Activated CD8-positive, alpha-beta T cell treated with anti-CD3 and anti-CD28 coated beads for 36 hours (primary cell): ENCODE data around the gene VPS36. TPM values are rescaled to one million over a fixed set of nuclear protein-coding genes. Genes with fewer than 3 reads are reported as not detected.

ENCODE experiments used
- ATAC-seq: fragments of 200-7000 bp; cut with Tn5 transposase; one replicate; pipeline ENCODE4 v1.10.0; 2021; ENCODE audit warnings: mild to moderate bottlenecking, moderate library complexity
- CTCF ChIA-PET: fragments of 350-600 bp; sonication (Branson Sonifier 250); formaldehyde crosslinking; loops from one replicate; lab custom pipeline; 2021; ENCODE audit warnings: antibody characterized with exemption; lab: Charles Lee
- POLR2A ChIA-PET: fragments of 350-600 bp; sonication (Branson Sonifier 250); formaldehyde crosslinking; loops from one replicate; lab custom pipeline; 2021; ENCODE audit warnings: antibody characterized with exemption; lab: Charles Lee
- DNase-seq: peaks from one replicate; pipeline ENCODE4 v3.0.0-alpha.2; 2020
- H3K27ac Mint-ChIP-seq: one replicate; pipeline ENCODE4 v1.8.0; 2021; ENCODE audit warnings: mild to moderate bottlenecking, mixed read lengths
- H3K27me3 Mint-ChIP-seq: one replicate; pipeline ENCODE4 v1.8.0; 2021; ENCODE audit warnings: mixed read lengths
- H3K36me3 Mint-ChIP-seq: one replicate; pipeline ENCODE4 v1.8.0; 2021; ENCODE audit warnings: low read depth, mixed read lengths
- H3K4me1 Mint-ChIP-seq: one replicate; pipeline ENCODE4 v1.8.0; 2021; ENCODE audit warnings: low read depth, mixed read lengths
- H3K4me3 Mint-ChIP-seq: one replicate; pipeline ENCODE4 v1.8.0; 2021; ENCODE audit warnings: mild to moderate bottlenecking, moderate library complexity, mixed read lengths
- H3K9me3 Mint-ChIP-seq: one replicate; pipeline ENCODE4 v1.8.0; 2021; ENCODE audit warnings: mixed read lengths
- CTCF ChIP-seq: fragments of 200-600 bp; IDR thresholded peaks from one replicate; pipeline ENCODE4 v1.8.0; 2022; ENCODE audit warnings: antibody characterized with exemption, mild to moderate bottlenecking
- intact Hi-C: fragments of 100-400 bp; cut with micrococcal nuclease; formaldehyde crosslinking; loops from one replicate; pipeline ENCODE4 v1.10.0; 2022
- total RNA-seq, 2 experiments: library from RNA; stranded (reverse); gene quantifications; one replicate each; pipeline ENCODE4 v1.2.3, GENCODE V29; 2021

Gene VPS36
- total RNA-seq, 2 experiments from 2014 or later, result 26.3 to 29.6 TPM

- H3K9me3 Mint-ChIP-seq, result no peaks in the 10 kb centered on the region
- DNase-seq (no peak), ATAC-seq (no peak)
- H3K36me3 Mint-ChIP-seq, result no peaks in the 10 kb centered on the region
- H3K27ac Mint-ChIP-seq, result no peak overlapping the region
- no peaks in the 10 kb centered on the region for H3K27me3 Mint-ChIP-seq
- CTCF ChIA-PET, result no interaction called here
- H3K4me1 Mint-ChIP-seq, result no peaks in the 10 kb centered on the region
- no peak overlapping the region for H3K4me3 Mint-ChIP-seq
- TF ChIP-seq CTCF, result no peak
- intact Hi-C loops, result no loop called here
- POLR2A ChIA-PET, result no interaction called here
These were observed 78.6 kb downstream of the VPS36 start for GRCh38 chr13:52371736-52372247.

GRCh38 chr13:52366291-52366690 lies 84.1 kb downstream of the VPS36 start:
- ChIA-PET CTCF (interaction anchor here (1.4 kb wide), 1 partner anchor 19 kb away, joined by 4 read pairs; no protein-coding TSS in a partner anchor), POLR2A (no interaction called here)
- no peaks in the 10 kb centered on the region for H3K9me3 Mint-ChIP-seq
- H3K27ac Mint-ChIP-seq, result no peak overlapping the region
- ATAC-seq (no peak), DNase-seq (no peak)
- H3K27me3 Mint-ChIP-seq, result peaks cover 2% of the 10 kb centered on the region
- TF ChIP-seq CTCF, result no peak
- intact Hi-C loops, result no loop called here
- no peak overlapping the region for H3K4me3 Mint-ChIP-seq
- H3K4me1 Mint-ChIP-seq, result no peaks in the 10 kb centered on the region
- no peaks in the 10 kb centered on the region for H3K36me3 Mint-ChIP-seq

Other genes with a start within 250 kb of the VPS36 start
- gene THSD1, start 44.5 kb downstream of the VPS36 start, total RNA-seq, result under 1 TPM; 0.18 to 0.31 TPM
- gene CKAP2, start 4.8 kb upstream of the VPS36 start, total RNA-seq, result 10 to 100 TPM; 51.5 to 54.3 TPM
- 1 to 10 TPM; 7.8 to 9.2 TPM for gene HNRNPA1L2, start 191.8 kb upstream of the VPS36 start, total RNA-seq
- gene SUGT1, start 202.2 kb upstream of the VPS36 start, total RNA-seq, result 10 to 100 TPM; 52.0 to 52.5 TPM